ENCODE data around the gene TIAM2.
"Not testable (repeated sequence)": the region's sequence is repeated elsewhere in the genome, so short reads cannot be mapped to it uniquely, and the experiment has no call there.

The TIAM2 gene

GRCh38 chr6:155212616-155213380 lies 217.7 kb downstream of the TIAM2 start:
- no peak for FAIRE-seq

GRCh38 chr6:155213611-155214372 lies 218.7 kb downstream of the TIAM2 start:
- FAIRE-seq, result no peak

- no peak for FAIRE-seq
Measured at GRCh38 chr6:155215906-155216305, 220.8 kb downstream of the TIAM2 start.

GRCh38 chr6:155216312-155217046 lies 221.4 kb downstream of the TIAM2 start:
- FAIRE-seq, result no peak

- FAIRE-seq, result not testable (repeated sequence)
Measured at GRCh38 chr6:155218711-155219110, 223.6 kb downstream of the TIAM2 start.

- FAIRE-seq, result no peak
Measured at GRCh38 chr6:155219299-155219698, 224.2 kb downstream of the TIAM2 start.

GRCh38 chr6:155219858-155220301 lies 224.8 kb downstream of the TIAM2 start:
- FAIRE-seq, result no peak

- FAIRE-seq, result no peak
Measured at GRCh38 chr6:155221086-155221485, 226.0 kb downstream of the TIAM2 start.

- no peak for FAIRE-seq
Measured at GRCh38 chr6:155222506-155222905, 227.4 kb downstream of the TIAM2 start.

GRCh38 chr6:155223646-155224451 lies 228.7 kb downstream of the TIAM2 start:
- FAIRE-seq, result no peak

GRCh38 chr6:155224618-155225017 lies 229.5 kb downstream of the TIAM2 start:
- no peak for FAIRE-seq

- FAIRE-seq, result no peak
Measured at GRCh38 chr6:155227046-155227445, 231.9 kb downstream of the TIAM2 start.

GRCh38 chr6:155228546-155229166 lies 233.5 kb downstream of the TIAM2 start:
- no peak for FAIRE-seq

- not testable (repeated sequence) for FAIRE-seq
Measured at GRCh38 chr6:155230975-155231374, 235.9 kb downstream of the TIAM2 start.

GRCh38 chr6:155232848-155233247 lies 237.7 kb downstream of the TIAM2 start:
- no peak for FAIRE-seq

GRCh38 chr6:155234167-155234566 lies 239.1 kb downstream of the TIAM2 start:
- FAIRE-seq, result no peak

GRCh38 chr6:155234687-155235086 lies 239.6 kb downstream of the TIAM2 start:
- no peak for FAIRE-seq

- FAIRE-seq, result no peak
Measured at GRCh38 chr6:155235087-155235486, 240.0 kb downstream of the TIAM2 start.

- no peak for FAIRE-seq
Measured at GRCh38 chr6:155237613-155238012, 242.5 kb downstream of the TIAM2 start.

- FAIRE-seq, result no peak
Measured at GRCh38 chr6:155240905-155241600, 245.9 kb downstream of the TIAM2 start.

- no peak for FAIRE-seq
Measured at GRCh38 chr6:155241966-155242365, 246.9 kb downstream of the TIAM2 start.

Data from A204.1 (cell line).